GM12878 (cell line): ENCODE results near the gene MCEMP1. TPM values are rescaled to one million over a fixed set of nuclear protein-coding genes. Genes with fewer than 3 reads are reported as not detected.
A peak's percentile ranks its signal among the peaks of the same experiment; 100 is the strongest.

ENCODE experiments used
- ATAC-seq: fragments of 200-7000 bp; cut with Tn5 transposase; 3 replicates; pipeline ENCODE4 v1.9.1; 2020; ENCODE audit warnings: mild to moderate bottlenecking, moderate library complexity
- BruUV-seq: library from RNA; stranded (reverse); fragments of 400-500 nt; replicated peaks from 2 replicates; lab custom pipeline; 2021; lab: Mats Ljungman, UMichigan
- CTCF ChIA-PET: fragments of 300-600 bp; sonication (Branson Sonifier 250); formaldehyde crosslinking; extraction: SDS; loops from one replicate; lab custom pipeline; 2021; ENCODE audit warnings: inconsistent platforms; lab: Yijun Ruan, JAX
- POLR2A ChIA-PET: fragments of 350-600 bp; formaldehyde crosslinking; extraction: SDS; loops from one replicate; lab custom pipeline; 2021; ENCODE audit warnings: inconsistent platforms; lab: Charles Lee
- RAD21 ChIA-PET: fragments of 300-600 bp; sonication (Branson Sonifier 250); formaldehyde crosslinking; loops from one replicate; lab custom pipeline; 2023; ENCODE audit warnings: antibody characterized with exemption; ENCODE audit not compliant: unreplicated experiment; lab: Charles Lee
- SMC1A ChIA-PET: fragments of 300-600 bp; sonication (Branson Sonifier 250); formaldehyde crosslinking; loops from one replicate; lab custom pipeline; 2023; ENCODE audit not compliant: unreplicated experiment, uncharacterized antibody; lab: Charles Lee
- DNase-seq: peaks from one replicate; pipeline ENCODE4 v3.0.0-alpha.2; 2011; ENCODE audit warnings: low read depth, low spot score
- FAIRE-seq: peaks from 3 replicates; lab custom pipeline; 2011; peaks lifted over from hg19 to GRCh38; lab: Jason Lieb, UNC
- H2AFZ ChIP-seq: 2 replicates; pipeline ENCODE4 v1.6.0; 2011; ENCODE audit warnings: low read depth, low read length, control low read depth; ENCODE audit not compliant: control insufficient read depth
- H3K27ac ChIP-seq: 2 replicates; pipeline ENCODE4 v1.5.1; 2011; ENCODE audit warnings: control low read depth; ENCODE audit not compliant: control insufficient read depth, insufficient read depth
- H3K27me3 ChIP-seq, 2 experiments: replicated peaks in 1 of 2; 2 replicates each; pipeline versions ENCODE4 v1.6.0 to v1.6.1; 2011; ENCODE audit warnings: low read length in 1 of 2; ENCODE audit not compliant: control insufficient read depth in 2 of 2, insufficient read depth in 2 of 2
- H3K36me3 ChIP-seq, 2 experiments: 2 replicates each; pipeline ENCODE4 v1.5.1; 2011; ENCODE audit warnings: low read length in 1 of 2; ENCODE audit not compliant: control insufficient read depth in 2 of 2, insufficient read depth in 2 of 2
- H3K4me1 ChIP-seq: 2 replicates; pipeline ENCODE4 v1.6.1; 2011; ENCODE audit warnings: mild to moderate bottlenecking, low read length, moderate library complexity, mixed read lengths; ENCODE audit not compliant: control insufficient read depth, insufficient read depth
- H3K4me2 ChIP-seq: 2 replicates; pipeline ENCODE4 v1.6.0; 2011; ENCODE audit warnings: control low read depth; ENCODE audit not compliant: control insufficient read depth, insufficient read depth
- H3K4me3 ChIP-seq: fragments of 200-600 bp; sonication (generic); 2 replicates; pipeline ENCODE4 v1.5.1; 2016
- H3K79me2 ChIP-seq: 2 replicates; pipeline ENCODE4 v1.6.0; 2011; ENCODE audit warnings: low read length; ENCODE audit not compliant: control insufficient read depth, insufficient read depth
- H3K9ac ChIP-seq: 2 replicates; pipeline ENCODE4 v1.8.0; 2011; ENCODE audit warnings: low read length, control low read depth, mixed read lengths; ENCODE audit not compliant: control insufficient read depth, insufficient read depth
- H3K9me3 ChIP-seq: replicated peaks from 3 replicates; pipeline ENCODE4 v1.5.1; 2011; ENCODE audit warnings: mild to moderate bottlenecking, low read length; ENCODE audit not compliant: control insufficient read depth, insufficient read depth
- H4K20me1 ChIP-seq: 2 replicates; pipeline ENCODE4 v1.6.0; 2011; ENCODE audit not compliant: control insufficient read depth, insufficient read depth
- ATF7 ChIP-seq: fragments of 450-650 bp; IDR thresholded peaks from 2 replicates; pipeline ENCODE4 v1.6.1; 2016; ENCODE audit warnings: low read depth, mild to moderate bottlenecking
- CHD2 ChIP-seq: IDR thresholded peaks from 2 replicates; pipeline ENCODE4 v1.6.1; 2011; ENCODE audit warnings: low read depth, low read length, improper control_type of control experiment, borderline replicate concordance
- E2F4 ChIP-seq: IDR thresholded peaks from 2 replicates; pipeline ENCODE4 v1.6.1; 2012; ENCODE audit warnings: low read depth, low read length, improper control_type of control experiment
- FOXK2 ChIP-seq: fragments of 450-650 bp; IDR thresholded peaks from 2 replicates; pipeline ENCODE4 v1.6.1; 2017; ENCODE audit warnings: mild to moderate bottlenecking, moderate library complexity
- HDAC2 ChIP-seq: fragments of 200-600 bp; sonication (generic); IDR thresholded peaks from 2 replicates; pipeline ENCODE4 v1.6.1; 2017
- HDGF ChIP-seq: fragments of 450-650 bp; IDR thresholded peaks from 2 replicates; pipeline ENCODE4 v1.6.1; 2016; ENCODE audit warnings: antibody characterized with exemption
- IKZF1 ChIP-seq: fragments of 450-650 bp; conservative IDR thresholded peaks from 2 replicates; pipeline ENCODE4 v1.6.1; 2017; ENCODE audit warnings: antibody characterized with exemption, mild to moderate bottlenecking
- MEF2A ChIP-seq: IDR thresholded peaks from 2 replicates; pipeline ENCODE4 v1.6.1; 2011; ENCODE audit warnings: low read depth, mild to moderate bottlenecking, low read length, moderate library complexity; ENCODE audit not compliant: insufficient read depth
- MTA3 ChIP-seq: IDR thresholded peaks from 2 replicates; pipeline ENCODE4 v1.6.1; 2012; ENCODE audit warnings: low read length, inconsistent platforms, borderline replicate concordance
- MYC ChIP-seq: IDR thresholded peaks from 2 replicates; pipeline ENCODE4 v1.6.1; 2011; ENCODE audit warnings: mild to moderate bottlenecking, low read length, moderate library complexity, inconsistent platforms; ENCODE audit not compliant: insufficient read depth, insufficient replicate concordance, insufficient read length, severe bottlenecking
- NBN ChIP-seq: fragments of 450-650 bp; IDR thresholded peaks from 2 replicates; pipeline ENCODE4 v1.6.1; 2016
- PAX8 ChIP-seq: fragments of 450-650 bp; IDR thresholded peaks from 2 replicates; pipeline ENCODE4 v1.6.1; 2017; ENCODE audit warnings: mild to moderate bottlenecking, moderate library complexity
- POLR2AphosphoS2 ChIP-seq: IDR thresholded peaks from 2 replicates; pipeline ENCODE4 v1.6.1; 2011; ENCODE audit warnings: low read depth, mild to moderate bottlenecking, low read length, improper control_type of control experiment, moderate library complexity
- SMC3 ChIP-seq: IDR thresholded peaks from 2 replicates; pipeline ENCODE4 v1.6.1; 2011; ENCODE audit warnings: low read length, improper control_type of control experiment, borderline replicate concordance
- SP1 ChIP-seq: IDR thresholded peaks from one replicate; pipeline ENCODE4 v1.6.1; 2011; ENCODE audit warnings: low read depth, low read length
- TCF3 ChIP-seq: IDR thresholded peaks from 2 replicates; pipeline ENCODE4 v1.6.1; 2012; ENCODE audit warnings: low read depth, mild to moderate bottlenecking, low read length, borderline replicate concordance; ENCODE audit not compliant: insufficient read depth
- ZZZ3 ChIP-seq: IDR thresholded peaks from 2 replicates; pipeline ENCODE4 v1.6.1; 2011; ENCODE audit warnings: low read depth; ENCODE audit not compliant: control insufficient read depth, insufficient read length
- WGBS: methylation state at CpG from one replicate; pipeline ENCODE4 v1.1.6; 2016; ENCODE audit warnings: low lambda C conversion rate; ENCODE audit not compliant: insufficient replicate concordance, insufficient coverage; ENCODE audit errors: missing lambda C conversion rate; 5-methylcytosine and 5-hydroxymethylcytosine counted together
- in situ Hi-C: fragments of 300-500 bp; cut with MboI; formaldehyde crosslinking; loops from 9 replicates; pipeline ENCODE4 v1.14.3; 2018; ENCODE audit warnings: mixed read lengths
- intact Hi-C: fragments of 100-400 bp; cut with micrococcal nuclease; formaldehyde crosslinking; loops from one replicate; pipeline ENCODE4 v1.14.2; 2022; ENCODE audit not compliant: unreplicated experiment
- polyA plus RNA-seq, 11 experiments: library from polyadenylated mRNA; depleted of rRNA in 4 of 11; unstranded in 6 of 11; stranded (reverse) in 5 of 11; fragments of >200 nt; fragmentation: Nextera tagmentation in 4 of 11; fragmentation: Illumina TruSeq in 1 of 11; extraction: Ambion mirVana in 4 of 11; extraction: Trizol in 1 of 11; gene quantifications; 1 replicate in 1 of 11; 2 replicates in 10 of 11; pipeline versions ENCODE4 v1.2.1 to v1.2.3, GENCODE V29; 2011 to 2016; ENCODE audit warnings: inconsistent platforms in 2 of 11, missing spikeins in 2 of 11, low read depth in 1 of 11
- total RNA-seq, 4 experiments: library from RNA; depleted of rRNA in 3 of 4; stranded (reverse); fragments of >200 nt in 3 of 4; fragmentation: Illumina TruSeq in 1 of 4; extraction: Trizol in 1 of 4; gene quantifications; 2 replicates each; pipeline versions ENCODE4 v1.2.1 to v1.2.3, GENCODE V29; 2013 to 2021
- TF ChIP-seq, protein P1 (sequence below): fragments of 450-650 bp; formaldehyde crosslinking; IDR thresholded peaks from 2 replicates; pipeline ENCODE4 v1.4.0; 2020; ENCODE audit warnings: mild to moderate bottlenecking, moderate library complexity

The MCEMP1 gene
- total and polyA plus RNA-seq, 10 of the 15 experiments (the other 5 are each of a cell fraction or from before 2014, with no cell fraction given), result 0.08 to 0.55 (median 0.26) TPM; not detected in 1

- in situ Hi-C loops (no loop called here), intact Hi-C loops (loop anchor here (5.0 kb wide), 1 partner anchor 60 kb away; no protein-coding TSS in a partner anchor)
- no peaks in the 10 kb centered on the region for H3K27me3 ChIP-seq
- peaks cover 2% of the 10 kb centered on the region; the same call in 1 of the 2 replicates for H4K20me1 ChIP-seq
- peaks cover 65% of the 10 kb centered on the region for H3K79me2 ChIP-seq
- CTCF ChIA-PET, result no interaction called here
- DNase-seq, result no peak
- H3K4me3 ChIP-seq, result peak overlapping the region; percentile 37; the same call in 1 of the 2 replicates
- no peak for FAIRE-seq
- H3K27ac ChIP-seq, result no peak overlapping the region; the same call in 1 of the 2 replicates
- peaks cover 35% of the 10 kb centered on the region for H3K4me1 ChIP-seq
- H2AFZ ChIP-seq, result no peak overlapping the region
- H3K4me2 ChIP-seq, result peak overlapping the region; percentile 84
- peaks cover 16 to 30% of the 10 kb centered on the region in 2 experiments; a peak in 3 of 4 replicates for H3K36me3 ChIP-seq
- POLR2A ChIA-PET, result interaction anchor here (0.5 to 0.7 kb wide), 2 partner anchors 86 to 782 kb away, joined by 3 to 4 read pairs; no protein-coding TSS in a partner anchor
- peaks cover 5% of the 10 kb centered on the region; the same call in 1 of the 3 replicates for H3K9me3 ChIP-seq
- WGBS, result 85% methylated on average over 13 of the region's 13 CpGs
- RAD21 ChIA-PET, result interaction anchor here (0.7 kb wide), 1 partner anchor 9 kb away, joined by 3 read pairs; the partner anchor contains the start of gene FCER2
- peak; percentile 11 for ATAC-seq
- H3K9ac ChIP-seq, result no peak overlapping the region
- SMC1A ChIA-PET, result interaction anchor here (0.7 kb wide), 1 partner anchor 8 kb away, joined by 3 read pairs; no protein-coding TSS in a partner anchor
- no TSS peak for BruUV-seq
- peak; percentile 27 for TF ChIP-seq SP1
- TF ChIP-seq FOXK2, result 0 out of 2 replicates have a peak, but pooled peaks have one; percentile 39
- TF ChIP-seq HDAC2, result no peak
- TF ChIP-seq PAX8, result no peak
- TF ChIP-seq POLR2AphosphoS2, result no peak
- peak; percentile 54 for TF ChIP-seq CHD2
- no peak for TF ChIP-seq SMC3
- TF ChIP-seq ATF7, result peak; percentile 88
- peak; percentile 80 for TF ChIP-seq HDGF
- peak; percentile 84 for TF ChIP-seq IKZF1
- TF ChIP-seq TCF3, result no peak
- no peak for TF ChIP-seq MEF2A
- TF ChIP-seq E2F4, result no peak
- TF ChIP-seq ZZZ3, result no peak
- TF ChIP-seq NBN, result peak; percentile 98
- no peak for TF ChIP-seq MYC
- TF ChIP-seq MTA3, result no peak
- TF ChIP-seq, protein P1, sequence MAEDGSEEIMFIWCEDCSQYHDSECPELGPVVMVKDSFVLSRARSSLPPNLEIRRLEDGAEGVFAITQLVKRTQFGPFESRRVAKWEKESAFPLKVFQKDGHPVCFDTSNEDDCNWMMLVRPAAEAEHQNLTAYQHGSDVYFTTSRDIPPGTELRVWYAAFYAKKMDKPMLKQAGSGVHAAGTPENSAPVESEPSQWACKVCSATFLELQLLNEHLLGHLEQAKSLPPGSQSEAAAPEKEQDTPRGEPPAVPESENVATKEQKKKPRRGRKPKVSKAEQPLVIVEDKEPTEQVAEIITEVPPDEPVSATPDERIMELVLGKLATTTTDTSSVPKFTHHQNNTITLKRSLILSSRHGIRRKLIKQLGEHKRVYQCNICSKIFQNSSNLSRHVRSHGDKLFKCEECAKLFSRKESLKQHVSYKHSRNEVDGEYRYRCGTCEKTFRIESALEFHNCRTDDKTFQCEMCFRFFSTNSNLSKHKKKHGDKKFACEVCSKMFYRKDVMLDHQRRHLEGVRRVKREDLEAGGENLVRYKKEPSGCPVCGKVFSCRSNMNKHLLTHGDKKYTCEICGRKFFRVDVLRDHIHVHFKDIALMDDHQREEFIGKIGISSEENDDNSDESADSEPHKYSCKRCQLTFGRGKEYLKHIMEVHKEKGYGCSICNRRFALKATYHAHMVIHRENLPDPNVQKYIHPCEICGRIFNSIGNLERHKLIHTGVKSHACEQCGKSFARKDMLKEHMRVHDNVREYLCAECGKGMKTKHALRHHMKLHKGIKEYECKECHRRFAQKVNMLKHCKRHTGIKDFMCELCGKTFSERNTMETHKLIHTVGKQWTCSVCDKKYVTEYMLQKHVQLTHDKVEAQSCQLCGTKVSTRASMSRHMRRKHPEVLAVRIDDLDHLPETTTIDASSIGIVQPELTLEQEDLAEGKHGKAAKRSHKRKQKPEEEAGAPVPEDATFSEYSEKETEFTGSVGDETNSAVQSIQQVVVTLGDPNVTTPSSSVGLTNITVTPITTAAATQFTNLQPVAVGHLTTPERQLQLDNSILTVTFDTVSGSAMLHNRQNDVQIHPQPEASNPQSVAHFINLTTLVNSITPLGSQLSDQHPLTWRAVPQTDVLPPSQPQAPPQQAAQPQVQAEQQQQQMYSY, result no peak
Measured at GRCh38 chr19:7692417-7693088, 15.7 kb downstream of the MCEMP1 start.
